Measurements from ENCODE around the gene TNKS1BP1. TPM values are rescaled to one million over a fixed set of nuclear protein-coding genes. Genes with fewer than 3 reads are reported as not detected.
A peak's percentile ranks its signal among the peaks of the same experiment; 100 is the strongest.

Gene TNKS1BP1
- polyA plus RNA-seq, 3 donors, result 66.2 to 76.4 (median 67.6) TPM

GRCh38 chr11:57335023-57335342 lies 10.2 kb upstream of the TNKS1BP1 start:
- DNase-seq, result no peak

- DNase-seq, result no peak
Measured at GRCh38 chr11:57332694-57333440, 8.1 kb upstream of the TNKS1BP1 start.

DNA sequence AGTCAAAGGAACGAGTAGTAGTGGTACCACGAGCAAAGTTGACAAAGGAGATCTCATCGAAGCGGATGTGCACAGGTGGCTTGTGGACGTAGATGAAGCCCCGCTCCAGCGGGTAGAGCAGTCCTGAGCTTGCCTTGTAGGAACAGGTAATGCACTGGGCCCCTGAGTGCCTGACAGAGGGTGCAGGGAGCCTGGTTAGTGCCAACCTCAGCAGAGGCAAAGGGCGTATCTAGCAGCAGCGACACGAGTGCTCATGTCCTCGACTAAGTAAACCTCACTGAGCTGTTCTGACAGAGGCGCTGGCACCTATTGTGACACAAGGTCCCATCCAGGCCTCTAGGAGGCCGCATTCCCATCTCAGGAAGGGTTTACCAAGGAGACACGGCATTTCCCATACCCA lies 7.0 kb upstream of the TNKS1BP1 start:
- DNase-seq, result no peak

DNA sequence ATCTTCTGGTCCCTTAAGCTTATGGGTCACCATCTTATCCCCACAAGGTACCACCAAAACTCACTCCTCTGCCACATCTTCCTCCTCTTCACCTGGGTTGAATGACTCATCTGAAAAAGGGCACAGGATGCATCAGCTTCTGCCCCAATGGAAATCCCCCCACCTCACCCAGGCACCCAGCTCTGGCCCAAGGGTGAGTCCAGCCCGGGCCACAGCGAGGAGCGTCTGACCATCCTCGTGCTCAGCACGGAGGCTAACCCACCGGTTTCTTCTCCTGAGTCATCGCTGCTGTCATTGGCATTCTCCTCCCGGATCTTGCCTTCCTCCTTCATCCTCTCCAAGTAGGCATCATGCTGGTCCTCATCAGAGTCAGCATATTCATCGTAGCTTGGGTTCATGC lies 5.3 kb upstream of the TNKS1BP1 start:
- no peak for DNase-seq

DNA sequence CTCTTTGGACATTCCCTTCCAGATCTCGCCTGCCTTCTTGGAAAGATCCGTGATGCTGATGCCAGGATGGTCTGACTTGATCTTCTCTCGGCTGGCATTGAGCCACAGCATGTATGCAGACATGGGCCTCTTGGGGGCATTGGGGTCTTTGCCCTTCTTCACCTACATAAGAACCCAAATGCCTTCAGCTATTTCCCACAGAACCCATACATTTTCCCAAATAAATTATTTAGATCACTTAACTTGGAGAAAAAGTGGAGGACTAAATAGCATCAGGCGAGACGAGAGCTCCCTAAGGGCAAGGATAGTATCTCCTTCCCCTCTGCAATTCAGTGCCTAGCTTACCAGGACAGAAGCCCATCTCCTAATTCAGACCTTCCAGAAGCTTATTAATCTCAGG lies 3.0 kb upstream of the TNKS1BP1 start:
- DNase-seq, result no peak

GRCh38 chr11:57325735-57326048 lies 940 bp upstream of the TNKS1BP1 start:
- DNase-seq, result no peak

DNA sequence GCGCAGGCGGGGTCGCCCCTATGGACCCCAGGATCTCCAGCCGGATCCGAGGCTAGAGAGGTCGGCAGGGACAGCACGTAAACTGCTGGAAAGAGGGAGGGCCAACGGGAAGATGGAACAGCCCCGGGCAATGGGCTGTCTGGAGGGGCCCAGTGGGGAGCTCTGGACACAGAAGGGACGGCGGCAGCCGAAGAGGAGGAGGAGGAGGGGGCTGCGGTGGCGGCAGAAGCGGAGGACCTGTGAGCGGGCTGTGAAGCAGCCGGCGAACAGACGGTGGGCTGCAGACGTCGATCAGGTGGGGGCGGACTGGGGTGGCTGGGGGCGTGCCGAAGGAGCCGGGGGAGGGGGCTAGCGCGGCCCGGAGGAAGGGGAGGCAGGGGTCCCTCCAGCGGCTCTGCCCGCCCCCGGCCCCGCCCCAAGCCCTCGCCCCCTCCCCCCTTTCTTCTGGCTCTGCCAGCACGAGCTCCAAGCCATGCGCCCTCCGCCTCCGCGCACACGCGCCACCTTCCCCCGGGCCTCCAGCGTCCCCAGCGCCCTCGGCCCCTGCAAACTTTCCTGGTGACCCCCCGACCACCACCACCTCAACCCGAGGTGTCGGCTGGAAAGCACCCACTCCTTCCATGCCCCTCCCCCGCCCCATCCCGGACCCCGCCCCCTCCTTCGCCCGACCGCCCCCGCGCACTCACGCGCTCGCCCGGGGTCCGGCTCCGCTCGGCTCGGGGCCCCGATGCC lies 432 bp downstream of the TNKS1BP1 start:
- peak; percentile 60 for DNase-seq

DNA sequence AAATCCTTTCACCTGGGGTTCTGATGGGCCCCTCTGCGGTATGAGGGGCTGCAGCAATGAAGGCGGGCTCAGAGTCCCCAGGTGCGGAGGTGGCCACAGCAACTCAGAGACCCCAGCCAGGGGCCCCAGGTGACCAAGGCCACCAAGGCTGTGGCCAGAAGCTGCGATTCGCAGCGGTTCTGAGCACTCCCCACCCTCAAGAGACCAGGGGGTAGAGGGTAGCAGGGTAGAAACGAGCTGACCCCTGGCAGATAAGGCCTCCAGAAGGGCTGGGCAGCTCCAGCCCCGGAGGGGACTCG lies 948 bp downstream of the TNKS1BP1 start:
- DNase-seq, result no peak

- DNase-seq, result no peak
Measured at GRCh38 chr11:57323167-57323854, 1.4 kb downstream of the TNKS1BP1 start.

GRCh38 chr11:57322256-57323166 lies 2.2 kb downstream of the TNKS1BP1 start:
- DNase-seq, result peak; percentile 91

DNA sequence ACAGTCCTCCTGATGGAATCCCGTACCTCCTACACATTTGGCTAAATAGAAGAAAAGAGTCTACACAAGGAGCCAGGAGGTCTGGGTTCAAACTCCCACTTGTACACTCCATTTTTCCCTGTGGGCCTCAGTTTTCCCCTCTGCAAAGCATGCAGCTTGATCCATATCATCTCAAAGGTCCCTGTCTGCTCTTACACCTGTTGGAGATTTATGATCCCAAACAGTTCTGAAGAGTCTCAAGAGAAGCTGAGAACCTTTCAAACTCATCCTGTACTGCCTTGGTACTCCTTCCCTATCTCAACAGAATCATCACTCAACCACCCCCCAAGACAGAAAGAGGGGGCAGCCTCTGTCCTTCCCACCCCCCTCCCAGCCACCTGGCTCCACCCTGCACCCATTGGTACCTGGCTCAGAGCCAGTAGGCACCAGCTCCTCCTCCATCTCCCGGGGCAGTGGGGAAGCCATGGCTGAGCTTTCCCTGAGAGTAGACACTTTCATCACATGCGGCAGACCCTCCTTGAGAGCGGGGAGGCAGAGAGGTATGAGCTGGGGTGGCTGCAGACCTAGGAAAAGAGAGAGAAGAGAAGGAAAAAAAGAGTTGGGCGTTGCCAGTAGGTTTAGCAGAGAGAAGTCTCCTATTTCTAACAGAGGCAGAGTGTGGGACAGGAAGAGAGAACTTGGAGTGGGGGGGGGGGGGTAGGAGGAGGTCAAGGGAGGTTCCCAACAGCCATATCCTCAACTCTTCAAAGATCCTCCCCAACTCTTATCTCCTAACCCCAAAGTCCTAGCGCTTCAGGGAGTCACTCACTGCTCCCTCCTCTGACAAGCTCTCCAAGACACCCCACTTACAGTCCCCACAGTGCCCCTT lies 3.1 kb downstream of the TNKS1BP1 start:
- no peak for DNase-seq

DNA sequence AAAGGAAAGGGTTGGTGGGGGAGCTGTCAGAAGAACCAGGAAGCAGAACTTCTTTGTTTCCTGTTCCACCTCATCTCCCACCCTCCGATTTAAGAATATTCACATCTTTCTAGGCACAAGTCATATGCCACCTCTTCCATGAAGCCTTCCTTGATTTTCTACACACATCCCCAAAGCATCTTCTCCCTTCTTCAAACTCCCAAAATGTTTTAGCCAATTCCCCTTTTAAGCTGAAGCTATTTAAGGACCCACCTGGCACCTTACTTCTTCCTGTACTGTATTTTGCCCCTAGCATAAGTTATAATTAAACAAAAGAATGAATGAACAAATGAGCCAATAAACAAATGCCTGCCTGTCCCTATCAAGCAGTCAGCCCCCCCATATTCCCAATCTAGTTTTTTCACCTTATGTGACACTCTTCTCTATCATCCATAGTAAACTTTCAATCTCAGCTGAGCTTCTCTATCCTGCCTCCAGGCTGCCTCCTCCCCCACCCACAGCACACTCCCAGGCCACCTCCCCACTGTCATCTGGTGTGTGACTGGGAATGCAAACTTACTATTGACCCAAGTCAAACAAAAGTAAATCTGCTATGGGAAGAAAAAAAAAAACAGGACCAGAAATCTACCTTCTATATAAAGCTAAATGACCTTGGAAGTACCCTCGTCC lies 3.9 kb downstream of the TNKS1BP1 start:
- DNase-seq, result no peak

DNA sequence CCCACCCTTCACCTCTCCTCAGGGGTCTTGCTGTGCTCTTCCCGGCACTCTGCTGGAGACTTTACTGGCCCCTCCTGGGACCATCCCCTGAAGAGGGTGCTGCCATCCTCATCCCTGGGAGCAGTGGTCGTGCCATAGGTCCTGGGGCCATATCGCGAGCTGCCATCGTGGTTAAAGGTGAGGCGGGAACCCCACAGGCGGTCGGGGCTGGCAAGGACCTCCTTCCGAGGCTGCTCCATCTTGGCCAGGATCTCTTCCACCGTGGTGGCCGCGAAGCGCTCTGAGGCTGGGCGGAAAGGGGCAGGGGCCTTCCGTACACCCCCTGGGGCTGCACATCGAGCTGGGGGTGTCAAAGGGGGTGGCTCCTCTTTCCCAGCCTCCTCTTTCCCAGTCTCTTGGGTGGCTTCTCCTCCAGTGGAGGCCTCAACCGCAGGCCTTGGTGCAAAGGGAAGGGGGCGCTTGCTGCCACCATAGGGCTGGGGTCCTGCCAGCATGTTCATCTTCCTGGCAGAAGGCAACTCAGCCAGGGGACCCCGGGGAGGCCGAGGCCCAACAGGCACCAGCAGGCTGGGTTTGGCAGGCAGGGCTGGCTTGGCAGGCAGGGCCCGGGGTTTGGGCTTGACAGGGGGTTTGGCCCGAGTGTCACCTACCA lies 4.6 kb downstream of the TNKS1BP1 start:
- no peak for DNase-seq

DNA sequence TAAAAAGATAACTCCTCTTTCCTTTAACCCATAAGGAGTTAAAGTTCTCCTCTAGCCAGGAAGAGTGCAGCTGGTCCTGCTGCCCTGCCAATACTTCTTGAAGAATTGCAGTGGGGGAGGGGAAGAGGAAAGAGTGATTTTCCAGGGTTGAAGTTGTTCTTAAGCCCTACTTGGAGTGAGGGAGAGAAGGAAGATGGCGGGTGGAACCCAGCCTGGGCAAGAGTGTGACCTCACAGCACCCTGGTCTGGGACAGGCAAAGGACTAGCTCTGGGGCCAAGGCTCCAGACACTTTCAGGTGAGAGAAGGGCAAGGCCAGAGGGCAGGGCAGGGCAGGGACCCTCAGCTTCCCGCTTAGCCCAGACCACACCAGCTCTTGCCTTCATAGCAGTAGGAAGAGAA lies 6.6 kb downstream of the TNKS1BP1 start:
- no peak for DNase-seq

GRCh38 chr11:57316017-57316416 lies 8.7 kb downstream of the TNKS1BP1 start:
- no peak for DNase-seq

DNA sequence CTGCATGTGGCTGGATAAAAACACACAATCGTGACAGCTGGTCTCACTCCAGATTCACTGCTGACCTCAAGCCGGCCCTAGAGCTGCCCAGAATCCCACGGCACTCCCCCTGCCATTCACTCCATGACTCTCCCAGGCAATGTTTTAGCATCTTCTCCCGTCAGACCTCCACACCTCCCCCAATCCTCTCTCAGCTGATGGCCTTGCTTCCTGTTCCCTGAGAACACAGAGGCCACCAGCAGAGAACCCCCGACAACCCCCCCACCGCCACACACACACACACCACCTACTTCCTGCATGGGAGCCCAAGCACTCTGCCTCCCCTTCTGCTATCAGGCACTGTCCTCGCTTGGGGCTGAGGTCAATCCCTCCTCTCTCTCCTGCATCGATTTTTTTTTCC lies 9.3 kb downstream of the TNKS1BP1 start:
- peak; percentile 58 for DNase-seq

GRCh38 chr11:57314221-57314973 lies 10.4 kb downstream of the TNKS1BP1 start:
- no peak for DNase-seq

DNA sequence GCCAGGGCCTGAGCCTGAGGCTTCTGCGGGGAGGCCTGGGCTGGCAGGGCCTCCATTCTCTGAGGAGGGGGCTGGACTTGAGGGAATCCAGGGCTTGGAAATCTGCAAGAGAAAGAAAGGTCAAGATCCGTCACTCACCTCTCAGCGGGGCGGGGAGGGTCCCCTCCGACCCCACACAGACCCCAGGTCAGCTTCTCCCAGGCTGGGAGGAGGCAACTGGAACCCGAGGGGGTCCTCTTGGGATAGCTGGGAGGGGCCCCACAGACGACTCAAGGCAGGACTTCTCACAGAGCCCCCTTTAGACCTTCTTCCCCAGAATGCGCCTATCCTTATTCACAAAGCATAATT lies 11.0 kb downstream of the TNKS1BP1 start:
- no peak for DNase-seq

DNA sequence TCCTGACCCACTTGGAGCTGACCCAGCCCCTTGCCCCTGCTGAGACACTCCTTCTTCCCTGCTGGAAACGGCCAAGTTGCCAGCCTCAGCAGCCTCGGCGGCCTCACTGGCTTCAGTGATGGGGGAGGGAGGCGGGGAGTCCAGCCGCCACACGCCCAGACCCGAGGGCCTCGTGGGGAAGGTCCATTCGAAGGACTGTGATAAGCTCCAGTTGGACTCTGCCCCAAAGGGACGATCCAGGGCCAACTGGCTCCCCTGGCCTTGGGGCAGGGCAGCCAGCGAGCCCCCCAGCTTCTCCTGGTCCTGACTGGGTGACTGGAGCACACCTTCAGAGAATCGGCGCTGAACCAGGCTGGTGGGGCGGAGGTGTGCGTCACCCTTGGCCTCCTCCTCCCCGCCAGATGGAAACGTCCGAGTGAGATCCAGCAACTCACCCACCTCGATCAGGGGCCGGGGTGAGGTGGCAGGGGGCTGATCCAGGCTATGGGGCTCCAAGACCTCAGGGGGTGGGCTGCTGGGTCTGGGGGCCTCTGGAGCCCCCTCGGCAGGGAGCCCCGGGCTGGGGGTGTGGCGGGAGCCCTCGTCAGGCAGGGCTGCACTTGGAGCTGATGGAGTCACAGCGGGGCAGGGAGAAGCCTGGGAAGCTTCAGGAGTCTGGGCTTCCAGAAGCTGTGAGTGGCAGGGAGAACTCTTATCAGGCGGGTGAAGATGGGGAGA lies 11.5 kb downstream of the TNKS1BP1 start:
- no peak for DNase-seq

Data from renal pelvis (tissue), 4 donors.